GM19035 (cell line): Measurements from ENCODE around the gene RNF114.
"Not testable (repeated sequence)": the region's sequence is repeated elsewhere in the genome, so short reads cannot be mapped to it uniquely, and the experiment has no call there.

Experiments used
- ATAC-seq: cut with Tn5 transposase; IDR thresholded peaks from one replicate; pipeline ENCODE4 v1.9.1; 2021; ENCODE audit not compliant: unreplicated experiment

Gene RNF114

DNA sequence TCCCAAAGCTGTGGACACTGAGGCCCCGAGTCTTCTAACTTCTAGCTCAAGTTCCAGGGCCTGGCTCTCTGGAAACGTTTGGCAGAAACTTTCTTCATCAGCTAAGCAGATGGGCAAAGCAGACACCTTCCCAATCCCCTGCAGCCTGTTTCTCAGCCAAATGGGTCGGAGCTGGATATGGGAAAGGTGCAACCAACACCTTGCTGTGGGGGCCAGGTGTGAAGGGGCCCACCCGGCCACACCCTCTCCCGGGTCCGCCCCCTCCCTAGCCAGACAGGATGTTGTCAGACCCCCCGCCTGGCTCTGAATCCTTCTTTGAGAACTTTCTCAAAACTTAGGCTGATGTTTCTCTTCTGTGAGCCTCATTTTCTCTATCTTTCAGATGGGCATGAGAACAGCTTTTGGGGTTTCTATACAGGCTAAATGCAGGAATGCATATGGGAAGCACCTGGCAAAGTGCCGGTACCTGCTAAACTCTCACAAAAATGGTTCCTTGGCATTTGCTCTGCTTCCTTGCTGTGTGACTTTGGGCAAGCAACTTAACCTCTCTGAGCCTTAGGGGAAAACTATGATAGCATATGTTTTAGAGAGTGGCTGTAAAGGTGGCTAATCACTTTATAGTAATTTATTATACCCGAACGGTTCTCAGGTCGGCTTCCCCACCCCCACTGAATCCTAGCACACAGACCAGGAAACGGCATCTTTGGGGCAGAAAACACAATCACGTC, 48.4 kb downstream of the RNF114 start:
- ATAC-seq = no peak

DNA sequence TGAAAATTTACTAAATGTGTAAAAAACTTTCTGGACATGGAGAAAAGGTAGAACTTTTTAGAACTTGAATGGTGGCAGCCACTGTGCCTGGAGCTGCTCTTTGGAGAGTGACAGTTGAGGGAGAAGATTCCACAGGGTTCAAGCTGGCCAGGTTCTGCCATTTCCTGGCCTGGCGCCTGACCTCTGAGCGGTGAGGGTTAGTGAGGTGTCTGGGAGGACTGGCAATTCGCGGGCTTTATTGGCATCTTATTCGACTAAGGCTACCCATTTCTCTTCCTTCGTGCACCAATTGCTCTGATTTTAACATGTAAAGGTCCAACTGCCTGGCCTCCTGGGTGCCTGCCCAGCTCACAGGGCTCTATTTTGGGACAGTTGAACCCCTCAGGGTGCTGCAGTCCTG, 49.0 kb downstream of the RNF114 start:
- ATAC-seq = no peak

- no peak for ATAC-seq
Measured at GRCh38 chr20:49985617-49986016, 49.4 kb downstream of the RNF114 start.

DNA sequence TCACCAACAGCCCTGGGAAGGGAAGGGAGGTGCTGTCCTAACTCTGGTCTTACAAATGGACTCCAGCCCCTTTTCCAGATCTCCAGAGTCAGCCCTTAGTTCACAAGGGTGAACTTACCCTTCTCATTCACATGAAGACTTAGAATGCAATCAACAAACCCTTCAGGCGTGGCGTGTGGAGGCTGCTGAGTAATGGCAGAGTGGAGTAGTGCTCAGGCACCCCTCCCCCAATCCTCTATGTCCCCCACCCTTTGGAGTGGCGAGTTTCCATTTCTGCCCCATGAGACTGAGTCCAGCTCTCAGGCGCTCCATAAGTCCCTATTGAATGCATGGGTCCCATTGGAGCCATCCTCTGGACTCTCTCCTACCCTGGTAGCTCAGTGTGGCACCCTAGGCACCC, 49.9 kb downstream of the RNF114 start:
- ATAC-seq = no peak

DNA sequence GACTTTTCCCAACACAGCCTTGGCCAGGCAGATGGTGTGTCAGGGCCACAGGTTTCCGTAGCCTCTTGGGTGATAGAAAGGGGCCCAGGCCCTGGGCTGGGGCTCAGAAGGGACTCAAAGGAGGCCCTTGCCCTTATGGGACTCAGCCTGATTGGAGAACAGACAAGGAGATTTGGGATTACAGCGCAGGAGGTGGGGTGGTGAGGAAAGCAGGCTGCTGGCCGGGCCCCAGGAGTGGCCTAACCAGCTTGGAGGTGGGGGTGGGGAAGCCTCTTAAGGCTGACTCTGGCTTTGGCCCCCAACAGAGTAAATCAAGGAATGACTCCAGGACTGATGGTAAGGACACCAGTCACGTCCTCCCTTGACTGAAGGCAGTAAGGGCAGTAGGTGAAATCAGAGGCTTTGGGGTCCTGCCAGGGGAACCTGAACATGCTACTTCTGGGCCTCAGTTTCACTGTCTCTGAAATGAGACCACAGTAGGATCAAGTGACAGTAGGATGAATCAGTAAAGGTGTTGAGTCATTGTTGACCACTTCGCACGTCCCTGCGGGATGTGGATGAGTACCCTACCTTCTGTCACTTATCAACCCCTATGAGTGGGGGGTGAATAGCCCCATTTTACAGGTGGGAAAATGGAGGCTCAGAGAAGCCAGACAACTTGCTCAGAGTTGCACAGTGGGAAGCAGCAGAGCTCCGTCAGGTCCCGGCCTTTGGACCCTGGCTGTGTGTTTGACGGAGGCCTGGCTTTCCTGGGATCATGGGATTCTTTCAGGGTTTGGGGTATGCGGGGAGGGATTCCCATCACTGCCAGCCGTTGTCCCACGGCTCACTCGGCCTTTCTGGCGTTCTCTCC, 51.0 kb downstream of the RNF114 start:
- no peak for ATAC-seq

- no peak for ATAC-seq
Measured at GRCh38 chr20:49987868-49988690, 51.9 kb downstream of the RNF114 start.

DNA sequence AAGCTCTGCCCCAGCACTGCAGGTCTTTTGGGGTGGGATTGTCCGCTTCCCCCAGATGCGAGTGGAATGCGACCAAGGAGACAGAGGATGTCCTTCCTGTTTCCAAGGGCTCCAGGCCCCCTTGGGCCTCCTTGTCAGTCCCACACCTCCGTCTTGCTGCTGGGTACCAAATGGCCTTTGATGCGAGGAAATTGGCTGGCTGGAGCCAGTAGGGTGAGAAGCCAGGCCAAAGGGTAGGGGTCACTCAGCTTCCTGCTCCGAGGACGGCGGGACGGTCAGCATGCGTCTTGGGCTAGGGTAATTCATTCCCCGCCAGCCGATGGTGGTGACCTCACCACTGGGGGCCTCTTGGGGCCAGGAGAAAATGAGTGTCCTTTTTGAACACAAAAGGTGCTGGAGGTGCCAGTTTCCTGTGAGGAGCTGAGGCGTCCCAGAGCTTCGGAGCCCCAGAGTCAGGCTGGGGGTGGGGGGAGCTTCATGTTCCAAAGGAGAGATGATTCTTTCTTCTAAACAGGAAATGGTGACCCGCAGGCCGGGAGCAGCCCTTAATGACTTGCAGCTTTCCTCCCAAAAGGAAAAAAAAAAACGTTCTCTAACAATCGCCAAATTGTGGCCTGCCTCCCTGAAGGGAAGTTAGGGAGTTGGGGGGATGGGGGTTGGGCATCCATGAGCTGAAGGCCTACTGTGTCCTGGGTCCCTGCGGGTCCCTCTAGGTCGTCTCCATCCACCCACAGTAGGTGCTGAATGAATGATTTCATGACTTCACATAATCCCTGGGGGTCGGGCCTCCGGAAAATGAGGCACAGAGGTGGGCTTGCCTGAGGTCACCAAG, 53.3 kb downstream of the RNF114 start:
- ATAC-seq = no peak

DNA sequence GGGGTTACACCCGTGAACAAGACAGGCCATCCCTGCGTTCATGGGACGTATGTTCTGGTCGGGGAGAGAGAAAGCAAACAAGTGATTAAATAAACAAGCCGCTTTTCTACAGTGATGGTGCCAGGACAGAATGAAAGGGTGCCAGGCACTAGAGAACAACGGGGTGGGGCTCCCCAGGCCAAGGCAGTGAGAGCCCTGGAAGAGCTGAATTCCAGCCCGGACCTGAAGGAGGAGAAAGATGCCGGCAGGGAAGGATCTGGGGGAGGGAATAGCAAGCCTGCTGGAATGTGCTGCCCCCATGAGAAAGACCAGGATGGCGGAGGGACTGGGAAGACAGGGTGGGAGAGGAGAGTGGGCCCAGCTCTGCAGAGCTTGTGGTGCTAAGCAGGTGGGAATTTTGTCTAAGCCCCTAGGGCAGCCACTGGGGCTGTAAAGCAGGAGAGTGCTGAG, 54.1 kb downstream of the RNF114 start:
- no peak for ATAC-seq

DNA sequence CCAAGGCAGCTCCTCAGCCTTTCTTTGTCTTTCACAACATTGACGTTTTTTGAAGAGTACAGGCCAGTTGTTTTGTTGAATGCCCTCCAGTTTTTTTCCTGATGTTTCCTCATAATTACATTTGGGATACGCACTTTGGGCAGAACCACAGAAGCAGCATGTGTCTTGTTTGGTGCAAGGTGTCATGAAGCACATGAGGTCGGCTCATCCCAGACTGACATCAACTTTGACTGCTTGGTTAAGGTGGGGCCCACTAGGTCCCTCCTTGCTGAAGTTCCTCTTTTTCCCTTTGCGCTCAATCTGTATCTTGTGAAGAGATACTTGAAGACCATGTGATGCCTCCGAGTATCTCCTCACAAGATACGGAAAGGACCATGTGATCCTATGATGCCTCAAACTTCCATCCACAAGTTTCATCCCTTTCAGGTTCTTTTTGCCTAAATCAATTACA, 57.1 kb downstream of the RNF114 start:
- no peak for ATAC-seq

- ATAC-seq = no peak
Measured at GRCh38 chr20:49995586-49995985, 59.4 kb downstream of the RNF114 start.

- ATAC-seq = not testable (repeated sequence)
Measured at GRCh38 chr20:49998478-49999188, 62.4 kb downstream of the RNF114 start.

- no peak for ATAC-seq
Measured at GRCh38 chr20:49999329-49999728, 63.1 kb downstream of the RNF114 start.

DNA sequence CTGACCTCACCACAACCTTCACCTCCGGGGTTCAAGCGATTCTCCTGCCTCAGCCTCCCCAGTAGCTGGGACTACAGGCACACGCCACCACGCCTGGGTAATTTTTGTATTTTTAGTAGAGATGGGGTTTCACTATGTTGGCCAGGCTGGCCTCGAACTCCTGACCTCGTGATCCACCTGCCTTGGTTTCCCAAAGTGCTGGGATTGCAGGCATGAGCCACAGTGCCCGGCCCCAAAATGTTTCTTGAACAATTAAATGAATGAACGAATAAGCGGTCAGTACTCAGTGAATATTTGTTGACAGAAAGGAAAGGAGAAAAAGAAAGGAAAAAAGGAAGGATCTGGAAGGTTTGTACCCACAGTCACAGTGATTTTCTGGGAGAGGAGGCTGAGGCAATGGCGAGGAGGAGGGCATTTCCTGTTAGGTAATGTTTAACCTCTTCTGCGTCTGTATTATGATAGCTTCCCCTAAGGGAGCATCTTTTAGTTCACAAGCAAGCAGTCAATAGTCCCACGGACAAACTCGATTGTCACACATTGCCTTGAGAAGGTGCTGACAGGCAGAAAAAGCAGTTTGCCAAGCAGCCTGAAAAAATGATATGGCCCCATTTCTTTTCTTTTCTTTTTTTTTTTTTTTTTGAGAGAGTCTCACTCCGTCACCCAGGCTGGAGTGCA, 64.5 kb downstream of the RNF114 start:
- ATAC-seq = not testable (repeated sequence)

DNA sequence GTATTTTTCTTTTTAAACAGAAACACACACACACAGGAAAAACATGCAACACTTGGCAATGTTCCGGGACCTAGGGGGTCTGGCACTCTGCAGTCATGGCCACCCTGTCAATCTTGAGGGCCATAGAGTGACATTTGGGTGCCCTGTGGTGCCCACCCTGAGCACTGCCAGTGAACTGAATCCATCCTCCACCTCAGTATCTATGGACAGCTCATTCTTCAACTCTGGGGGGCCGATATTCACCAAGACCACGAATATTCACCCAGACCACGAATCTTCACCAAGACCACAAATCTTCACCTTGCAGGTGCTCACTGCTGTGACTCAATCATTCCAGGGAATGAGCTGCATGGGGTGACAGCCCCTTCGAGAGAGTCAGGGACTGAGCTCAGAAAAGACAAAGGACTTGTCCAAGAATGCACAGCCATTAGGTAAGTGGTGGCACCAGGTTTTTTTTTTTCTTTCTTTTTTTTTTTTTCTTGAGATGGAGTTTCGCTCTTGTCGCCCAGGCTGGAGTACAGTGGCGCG, 65.7 kb downstream of the RNF114 start:
- ATAC-seq = no peak

DNA sequence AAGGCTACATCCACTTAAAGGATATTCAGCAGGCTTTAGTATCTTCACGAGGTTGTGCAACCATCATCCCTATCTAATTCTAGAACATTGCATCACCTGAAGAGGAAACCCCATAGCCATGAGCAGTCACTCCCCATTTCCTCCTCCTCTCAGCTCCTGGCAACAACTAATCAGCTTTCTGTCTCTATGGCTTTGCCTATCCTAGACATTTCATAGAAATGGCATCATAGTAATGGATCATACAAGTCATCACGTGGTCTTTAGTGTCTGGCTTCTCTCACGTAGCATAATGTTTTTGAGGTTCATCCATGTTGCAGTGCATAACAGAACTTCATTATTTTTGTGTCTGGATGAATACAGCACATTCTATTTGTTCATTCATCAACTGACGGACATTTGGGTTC, 67.1 kb downstream of the RNF114 start:
- no peak for ATAC-seq
